Measurements from ENCODE around the gene TNFRSF19.

DNA sequence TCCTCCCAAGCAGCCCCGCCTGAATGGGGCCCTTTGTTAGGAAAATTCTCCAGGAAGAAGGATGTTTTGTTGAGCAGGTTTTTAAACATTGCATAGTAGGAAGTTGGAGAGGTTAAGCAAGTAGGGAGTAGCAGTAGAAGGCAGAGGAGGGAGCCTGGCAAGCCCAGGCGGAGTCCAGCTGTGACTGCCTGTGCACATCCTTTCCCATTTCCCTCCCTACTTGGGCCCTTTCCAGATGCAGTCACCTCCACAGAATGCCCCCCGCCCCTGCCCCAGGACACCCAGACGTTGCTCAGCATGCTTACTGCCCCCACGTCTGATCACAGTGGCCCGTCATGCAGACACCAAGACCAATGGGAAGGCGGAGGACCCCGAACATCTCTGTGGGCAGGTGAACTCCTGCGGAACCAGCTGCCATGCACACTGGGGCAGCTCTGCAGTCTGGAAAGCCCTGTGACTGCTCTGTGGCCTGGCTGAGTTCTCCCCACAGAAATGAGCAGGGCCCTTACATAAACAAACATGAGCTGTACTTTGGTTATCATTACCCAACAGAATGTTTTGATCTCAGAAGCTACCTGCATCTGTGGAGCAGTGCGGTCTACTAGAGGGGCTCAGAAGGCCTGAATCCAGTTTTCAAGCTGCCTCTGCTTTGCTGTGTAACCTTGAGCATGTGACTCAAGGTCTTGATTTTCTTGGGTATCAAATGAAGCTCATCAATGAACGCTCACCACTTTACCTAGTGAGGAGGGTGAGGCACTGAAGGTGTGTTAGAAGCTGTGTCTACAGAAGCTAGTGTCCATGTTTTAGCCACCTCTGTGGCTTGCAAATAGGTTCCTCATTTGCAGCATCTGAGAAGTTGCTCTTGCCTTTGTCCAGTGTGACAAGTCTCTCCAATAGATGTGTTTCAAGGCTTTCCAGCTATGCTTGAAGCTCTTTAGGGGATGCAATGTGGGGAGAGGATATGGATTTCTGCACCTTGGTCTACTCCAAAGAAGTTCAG, 84.2 kb downstream of the TNFRSF19 start:
- TF ChIP-seq, protein P1, sequence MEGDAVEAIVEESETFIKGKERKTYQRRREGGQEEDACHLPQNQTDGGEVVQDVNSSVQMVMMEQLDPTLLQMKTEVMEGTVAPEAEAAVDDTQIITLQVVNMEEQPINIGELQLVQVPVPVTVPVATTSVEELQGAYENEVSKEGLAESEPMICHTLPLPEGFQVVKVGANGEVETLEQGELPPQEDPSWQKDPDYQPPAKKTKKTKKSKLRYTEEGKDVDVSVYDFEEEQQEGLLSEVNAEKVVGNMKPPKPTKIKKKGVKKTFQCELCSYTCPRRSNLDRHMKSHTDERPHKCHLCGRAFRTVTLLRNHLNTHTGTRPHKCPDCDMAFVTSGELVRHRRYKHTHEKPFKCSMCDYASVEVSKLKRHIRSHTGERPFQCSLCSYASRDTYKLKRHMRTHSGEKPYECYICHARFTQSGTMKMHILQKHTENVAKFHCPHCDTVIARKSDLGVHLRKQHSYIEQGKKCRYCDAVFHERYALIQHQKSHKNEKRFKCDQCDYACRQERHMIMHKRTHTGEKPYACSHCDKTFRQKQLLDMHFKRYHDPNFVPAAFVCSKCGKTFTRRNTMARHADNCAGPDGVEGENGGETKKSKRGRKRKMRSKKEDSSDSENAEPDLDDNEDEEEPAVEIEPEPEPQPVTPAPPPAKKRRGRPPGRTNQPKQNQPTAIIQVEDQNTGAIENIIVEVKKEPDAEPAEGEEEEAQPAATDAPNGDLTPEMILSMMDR (IDR thresholded peaks at IDR 0.05; ENCODE audit: low read length) = no peak
- no peak for TF ChIP-seq EZH2 (IDR thresholded peaks at IDR 0.05; ENCODE audit: borderline replicate concordance, low read length)
